Mesendoderm (in vitro differentiated cells): ENCODE results near the gene PDIA6.
"Not testable (repeated sequence)": the region's sequence is repeated elsewhere in the genome, so short reads cannot be mapped to it uniquely, and the experiment has no call there.

Experiments used
- DNase-seq: peaks from one replicate; pipeline ENCODE4 v3.0.0; 2013
- H2AK5ac ChIP-seq: 2 replicates; pipeline ENCODE4 v1.6.1; 2013; ENCODE audit warnings: low read length, inconsistent platforms
- H2BK120ac ChIP-seq: 2 replicates; pipeline ENCODE4 v1.6.1; 2013; ENCODE audit warnings: low read depth, mild to moderate bottlenecking, low read length, moderate library complexity, mixed read lengths
- H2BK15ac ChIP-seq: replicated peaks from 2 replicates; pipeline ENCODE4 v1.6.1; 2013; ENCODE audit warnings: low read depth, mild to moderate bottlenecking, moderate library complexity
- H2BK5ac ChIP-seq: 2 replicates; pipeline ENCODE4 v1.6.1; 2013; ENCODE audit warnings: low read length, inconsistent platforms
- H3K18ac ChIP-seq: 2 replicates; pipeline ENCODE4 v1.6.1; 2013; ENCODE audit warnings: mild to moderate bottlenecking, low read length, mixed read lengths
- H3K23ac ChIP-seq: one replicate; pipeline ENCODE4 v1.6.1; 2013; ENCODE audit warnings: low read length
- H3K27ac ChIP-seq: 2 replicates; pipeline ENCODE4 v1.5.1; 2013; ENCODE audit warnings: low read depth, mild to moderate bottlenecking, inconsistent platforms, low read length, moderate library complexity
- H3K27me3 ChIP-seq: 2 replicates; pipeline ENCODE4 v1.6.1; 2013; ENCODE audit warnings: low read length, control low read depth, mild to moderate bottlenecking, inconsistent platforms; ENCODE audit not compliant: insufficient read depth, poor library complexity
- H3K36me3 ChIP-seq: 2 replicates; pipeline ENCODE4 v1.6.1; 2013; ENCODE audit warnings: low read length, inconsistent platforms; ENCODE audit not compliant: control insufficient read depth, insufficient read depth
- H3K4ac ChIP-seq: one replicate; pipeline ENCODE4 v1.6.1; 2013; ENCODE audit warnings: low read depth, mild to moderate bottlenecking, low read length, moderate library complexity
- H3K4me1 ChIP-seq: 2 replicates; pipeline ENCODE4 v1.6.1; 2013; ENCODE audit warnings: low read depth, low read length, inconsistent platforms; ENCODE audit not compliant: control insufficient read depth
- H3K4me2 ChIP-seq: 2 replicates; pipeline ENCODE4 v1.6.1; 2013; ENCODE audit warnings: low read length
- H3K4me3 ChIP-seq: 2 replicates; pipeline ENCODE4 v1.5.1; 2013; ENCODE audit warnings: mild to moderate bottlenecking, low read length
- H3K56ac ChIP-seq: one replicate; pipeline ENCODE4 v1.6.1; 2013; ENCODE audit warnings: low read length
- H3K79me1 ChIP-seq: 2 replicates; pipeline ENCODE4 v1.6.1; 2013; ENCODE audit warnings: low read length, inconsistent platforms
- H3K79me2 ChIP-seq: 2 replicates; pipeline ENCODE4 v1.6.1; 2013; ENCODE audit warnings: mild to moderate bottlenecking, low read length; ENCODE audit not compliant: control insufficient read depth, insufficient read depth
- H3K9ac ChIP-seq: 2 replicates; pipeline ENCODE4 v1.6.1; 2013; ENCODE audit warnings: low read length, inconsistent platforms
- H4K5ac ChIP-seq: one replicate; pipeline ENCODE4 v1.6.1; 2013; ENCODE audit warnings: low read length
- H4K8ac ChIP-seq: one replicate; pipeline ENCODE4 v1.6.1; 2013; ENCODE audit warnings: low read depth, mild to moderate bottlenecking, control low read depth, low read length, moderate library complexity
- WGBS: extraction: QIAGEN DNeasy Blood & Tissue Kit; methylation state at CpG from one replicate; pipeline ENCODE4 v1.1.7; 2013; ENCODE audit warnings: low lambda C conversion rate, missing lambda C conversion rate; ENCODE audit not compliant: insufficient coverage; ENCODE audit errors: extremely low coverage; 5-methylcytosine and 5-hydroxymethylcytosine counted together

The PDIA6 gene

GRCh38 chr2:10817413-10817812 is 4.8 kb upstream of the PDIA6 start:
- Histone ChIP-seq H3K79me1 (no peaks in the 10 kb centered on the region), H2BK120ac (no peak overlapping the region), H3K9ac (no peak overlapping the region), H3K4ac (no peak overlapping the region), H2BK5ac (no peak overlapping the region), H3K27ac (no peak overlapping the region), H3K56ac (no peak overlapping the region), H3K23ac (no peak overlapping the region), H3K4me2 (no peak overlapping the region), H3K18ac (no peak overlapping the region), H3K4me1 (no peaks in the 10 kb centered on the region), H4K8ac (no peak overlapping the region), H2BK15ac (no peak overlapping the region), H3K4me3 (no peak overlapping the region), H3K36me3 (no peaks in the 10 kb centered on the region), H2AK5ac (no peak overlapping the region), H3K27me3 (no peaks in the 10 kb centered on the region), H3K79me2 (no peaks in the 10 kb centered on the region), H4K5ac (no peak overlapping the region)
- WGBS, result no CpG with 5 or more reads among the region's 5 CpGs
- peak; percentile 53 for DNase-seq

- Histone ChIP-seq H3K4me2 (no peak overlapping the region), H3K56ac (peak overlapping the region; percentile 78), H3K23ac (no peak overlapping the region), H4K5ac (no peak overlapping the region), H2AK5ac (no peak overlapping the region), H3K36me3 (no peaks in the 10 kb centered on the region), H3K4me3 (no peak overlapping the region), H3K27ac (no peak overlapping the region), H2BK5ac (no peak overlapping the region), H3K4me1 (peaks cover 3% of the 10 kb centered on the region), H2BK15ac (no peak overlapping the region), H3K18ac (no peak overlapping the region), H4K8ac (no peak overlapping the region), H3K79me2 (peaks cover 26% of the 10 kb centered on the region), H2BK120ac (no peak overlapping the region), H3K79me1 (no peaks in the 10 kb centered on the region), H3K9ac (peak overlapping the region; percentile 23), H3K4ac (no peak overlapping the region), H3K27me3 (no peaks in the 10 kb centered on the region)
- no CpG with 5 or more reads among the region's 16 CpGs for WGBS
- peak; percentile 42 for DNase-seq
These were observed 2.2 kb upstream of the PDIA6 start for GRCh38 chr2:10814571-10815331.

GRCh38 chr2:10814142-10814541 is 1.6 kb upstream of the PDIA6 start:
- peak overlapping the region; percentile 17 for H3K56ac ChIP-seq

GRCh38 chr2:10813163-10814138 is 866 bp upstream of the PDIA6 start:
- not testable (repeated sequence) for H3K27ac ChIP-seq, H3K79me1 ChIP-seq, H2BK15ac ChIP-seq, H2BK5ac ChIP-seq, H3K27me3 ChIP-seq, H2BK120ac ChIP-seq, H3K23ac ChIP-seq, H2AK5ac ChIP-seq, H3K4ac ChIP-seq, H3K36me3 ChIP-seq, DNase-seq, H4K5ac ChIP-seq, H3K4me1 ChIP-seq
- peaks cover 37% of the 10 kb centered on the region for H3K79me2 ChIP-seq
- peak overlapping the region; percentile 84 for H3K56ac ChIP-seq
- H3K18ac ChIP-seq, result peak overlapping the region; percentile 96
- peak overlapping the region; percentile 98 for H4K8ac ChIP-seq
- peak overlapping the region; percentile 39 for H3K4me2 ChIP-seq
- H3K4me3 ChIP-seq, result peak overlapping the region; percentile 27
- H3K9ac ChIP-seq, result peak overlapping the region; percentile 77
- no CpG with 5 or more reads among the region's 37 CpGs for WGBS

More at GRCh38 chr2:10814142-10814541, 1.6 kb upstream of the PDIA6 start:
- H4K8ac ChIP-seq, result no peak overlapping the region
- H3K4me3 ChIP-seq, result no peak overlapping the region
- H3K4me2 ChIP-seq, result no peak overlapping the region
- H2BK5ac ChIP-seq, result no peak overlapping the region
- DNase-seq, result no peak
- H4K5ac ChIP-seq, result no peak overlapping the region
- no peak overlapping the region for H3K27ac ChIP-seq
- peaks cover 30% of the 10 kb centered on the region for H3K79me2 ChIP-seq
- H3K36me3 ChIP-seq, result no peaks in the 10 kb centered on the region
- H3K4me1 ChIP-seq, result peaks cover 3% of the 10 kb centered on the region
- no peak overlapping the region for H3K23ac ChIP-seq
- H3K4ac ChIP-seq, result no peak overlapping the region
- WGBS, result no CpG with 5 or more reads among the region's 10 CpGs
- H2AK5ac ChIP-seq, result no peak overlapping the region
- H3K27me3 ChIP-seq, result no peaks in the 10 kb centered on the region
- no peak overlapping the region for H3K9ac ChIP-seq
- H2BK120ac ChIP-seq, result no peak overlapping the region
- no peak overlapping the region for H2BK15ac ChIP-seq
- H3K79me1 ChIP-seq, result no peaks in the 10 kb centered on the region
- no peak overlapping the region for H3K18ac ChIP-seq

- Histone ChIP-seq H4K5ac (no peak overlapping the region), H3K4ac (no peak overlapping the region), H3K9ac (peak overlapping the region; percentile 97), H3K27ac (no peak overlapping the region), H2BK5ac (no peak overlapping the region), H3K79me2 (peaks cover 56% of the 10 kb centered on the region), H3K23ac (peak overlapping the region; percentile 99), H2BK15ac (no peak overlapping the region), H4K8ac (no peak overlapping the region), H3K79me1 (no peaks in the 10 kb centered on the region), H2BK120ac (no peak overlapping the region), H3K18ac (no peak overlapping the region), H3K36me3 (no peaks in the 10 kb centered on the region), H3K4me2 (peak overlapping the region; percentile 99), H3K4me3 (peak overlapping the region; percentile 92), H3K27me3 (no peaks in the 10 kb centered on the region), H3K4me1 (peaks cover 3% of the 10 kb centered on the region), H3K56ac (peak overlapping the region; percentile 94), H2AK5ac (peak overlapping the region; percentile 79)
- peak; percentile 58 for DNase-seq
- no CpG with 5 or more reads among the region's 14 CpGs for WGBS
These were observed 1.1 kb downstream of the PDIA6 start for GRCh38 chr2:10811517-10811916.
